Mesenchymal stem cell (in vitro differentiated cells and primary cell): ENCODE measurements around the gene KRI1. TPM values are rescaled to one million over a fixed set of nuclear protein-coding genes. Genes with fewer than 3 reads are reported as not detected.

Experiments used
- DNase-seq: peaks from one replicate; pipeline ENCODE4 v3.0.0-alpha.2; 2013
- H2AFZ ChIP-seq: one replicate; pipeline ENCODE4 v1.6.1; 2013; ENCODE audit warnings: low read depth, mild to moderate bottlenecking, control low read depth, inconsistent platforms, low read length, moderate library complexity
- H2AK5ac ChIP-seq: 2 replicates; pipeline ENCODE4 v1.6.1; 2013; ENCODE audit warnings: low read length, moderate library complexity, mild to moderate bottlenecking, inconsistent platforms; ENCODE audit not compliant: severe bottlenecking
- H2BK120ac ChIP-seq: one replicate; pipeline ENCODE4 v1.6.1; 2013; ENCODE audit warnings: low read depth, mild to moderate bottlenecking, inconsistent platforms, low read length, moderate library complexity
- H2BK12ac ChIP-seq, 2 experiments: one replicate each; pipeline ENCODE4 v1.6.1; 2013; ENCODE audit warnings: inconsistent platforms in 2 of 2, low read length in 2 of 2, mild to moderate bottlenecking in 2 of 2, moderate library complexity in 2 of 2, control low read depth in 1 of 2
- H2BK15ac ChIP-seq: one replicate; pipeline ENCODE4 v1.6.1; 2013; ENCODE audit warnings: mild to moderate bottlenecking, low read depth, inconsistent platforms; ENCODE audit not compliant: poor library complexity, severe bottlenecking
- H2BK5ac ChIP-seq: 2 replicates; pipeline ENCODE4 v1.6.1; 2013; ENCODE audit warnings: low read depth, mild to moderate bottlenecking, low read length, control low read depth, inconsistent platforms; ENCODE audit not compliant: poor library complexity, severe bottlenecking
- H3K14ac ChIP-seq, 2 experiments: one replicate each; pipeline ENCODE4 v1.6.1; 2013; ENCODE audit warnings: inconsistent platforms in 2 of 2, low read length in 2 of 2, control low read depth in 1 of 2, mild to moderate bottlenecking in 1 of 2, moderate library complexity in 1 of 2
- H3K18ac ChIP-seq, 2 experiments: one replicate each; pipeline ENCODE4 v1.6.1; 2013; ENCODE audit warnings: inconsistent platforms in 2 of 2, low read length in 2 of 2, control low read depth in 1 of 2, low read depth in 1 of 2, mild to moderate bottlenecking in 1 of 2
- H3K23ac ChIP-seq, 2 experiments: one replicate each; pipeline ENCODE4 v1.6.1; 2013; ENCODE audit warnings: inconsistent platforms in 2 of 2, low read length in 2 of 2, mild to moderate bottlenecking in 2 of 2, moderate library complexity in 2 of 2, control low read depth in 1 of 2
- H3K27ac ChIP-seq: 2 replicates; pipeline ENCODE4 v1.5.1; 2013; ENCODE audit warnings: mild to moderate bottlenecking, moderate library complexity, low read length, control low read depth, inconsistent platforms; ENCODE audit not compliant: poor library complexity, severe bottlenecking
- H3K27me3 ChIP-seq, 2 experiments: 2 replicates each; pipeline versions ENCODE4 v1.6.1 to v1.7.0; 2013; ENCODE audit warnings: low read length in 2 of 2, mild to moderate bottlenecking in 2 of 2, moderate library complexity in 2 of 2, control low read depth in 1 of 2, inconsistent platforms in 1 of 2; ENCODE audit not compliant: control insufficient read depth in 1 of 2, insufficient read depth in 1 of 2
- H3K36me3 ChIP-seq, 2 experiments: 2 replicates each; pipeline versions ENCODE4 v1.6.1 to v1.7.0; 2013; ENCODE audit warnings: low read length in 2 of 2, control low read depth in 1 of 2, inconsistent platforms in 1 of 2, low read depth in 1 of 2, mild to moderate bottlenecking in 1 of 2; ENCODE audit not compliant: insufficient read depth in 2 of 2, control insufficient read depth in 1 of 2
- H3K4ac ChIP-seq, 2 experiments: one replicate each; pipeline ENCODE4 v1.6.1; 2013; ENCODE audit warnings: inconsistent platforms in 2 of 2, low read length in 2 of 2, mild to moderate bottlenecking in 2 of 2, moderate library complexity in 2 of 2, control low read depth in 1 of 2, low read depth in 1 of 2
- H3K4me1 ChIP-seq: 2 replicates; pipeline ENCODE4 v1.6.1; 2013; ENCODE audit warnings: low read depth, low read length, control low read depth; ENCODE audit not compliant: control insufficient read depth, insufficient read depth
- H3K4me2 ChIP-seq: 2 replicates; pipeline ENCODE4 v1.6.1; 2013; ENCODE audit warnings: low read length, mild to moderate bottlenecking, inconsistent platforms; ENCODE audit not compliant: poor library complexity, severe bottlenecking
- H3K4me3 ChIP-seq, 2 experiments: 2 replicates each; pipeline versions ENCODE4 v1.5.1 to v1.7.0; 2013; ENCODE audit warnings: low read length in 2 of 2, mild to moderate bottlenecking in 2 of 2, control low read depth in 1 of 2, low read depth in 1 of 2; ENCODE audit not compliant: insufficient read depth in 1 of 2
- H3K79me1 ChIP-seq: replicated peaks from 2 replicates; pipeline ENCODE4 v1.6.1; 2013; ENCODE audit warnings: mild to moderate bottlenecking, control low read depth, low read length, inconsistent platforms; ENCODE audit not compliant: poor library complexity, severe bottlenecking
- H3K9ac ChIP-seq: 2 replicates; pipeline ENCODE4 v1.7.0; 2013; ENCODE audit warnings: mild to moderate bottlenecking, low read length, moderate library complexity
- H3K9me3 ChIP-seq: 2 replicates; pipeline ENCODE4 v1.7.0; 2013; ENCODE audit warnings: mild to moderate bottlenecking, low read length; ENCODE audit not compliant: control insufficient read depth
- H4K8ac ChIP-seq: one replicate; pipeline ENCODE4 v1.6.1; 2013; ENCODE audit warnings: inconsistent platforms, mild to moderate bottlenecking, low read length, moderate library complexity
- H4K91ac ChIP-seq: one replicate; pipeline ENCODE4 v1.6.1; 2013; ENCODE audit warnings: mild to moderate bottlenecking, low read length, inconsistent platforms
- WGBS: methylation state at CpG from one replicate; pipeline ENCODE4 v1.1.7; 2013; ENCODE audit warnings: mixed read lengths; 5-methylcytosine and 5-hydroxymethylcytosine counted together
- polyA plus RNA-seq, 2 experiments: library from polyadenylated mRNA; stranded (reverse); fragments of 200-250 nt; gene quantifications; one replicate each; pipeline ENCODE4 v1.2.3, GENCODE V29; 2013

The KRI1 gene
- polyA plus RNA-seq (2013, experiment 1 of 2): 12.8 TPM
- 12.4 TPM for polyA plus RNA-seq (2013, experiment 2 of 2)

- peak within 1 kb of the TSS; percentile 86 for H2BK15ac ChIP-seq
- peak within 1 kb of the TSS in 1 of 2 experiments; percentile 61 for H3K14ac ChIP-seq
- peak within 1 kb of the TSS; percentile 94 to 97 for H3K4me3 ChIP-seq
- H3K23ac ChIP-seq: peak within 1 kb of the TSS in 1 of 2 experiments; percentile 57
- peak within 1 kb of the TSS; percentile 83 to 89 for H3K4ac ChIP-seq
- peaks cover 14 to 15% of the 10 kb centered on the region in 2 experiments for H3K36me3 ChIP-seq
- under 1% methylated on average over 77 of the region's 94 CpGs for WGBS
- H2AFZ ChIP-seq: peak within 1 kb of the TSS; percentile 75
- H3K79me1 ChIP-seq: peaks cover 34% of the 10 kb centered on the region
- H4K91ac ChIP-seq: peak within 1 kb of the TSS; percentile 94
- peak within 1 kb of the TSS; percentile 94 for H3K9ac ChIP-seq
- peak within 1 kb of the TSS; percentile 45 for H2AK5ac ChIP-seq
- peak; percentile 97 for DNase-seq
- H2BK5ac ChIP-seq: peak within 1 kb of the TSS; percentile 46
- H3K4me1 ChIP-seq: peaks cover 23% of the 10 kb centered on the region
- peak within 1 kb of the TSS; percentile 94 for H3K18ac ChIP-seq
- H2BK12ac ChIP-seq: peak within 1 kb of the TSS; percentile 15 to 76
- H3K27ac ChIP-seq: peak within 1 kb of the TSS; percentile 25
- no peaks in the 10 kb centered on the region for H3K27me3 ChIP-seq
- H3K4me2 ChIP-seq: peak within 1 kb of the TSS; percentile 75
- peak within 1 kb of the TSS; percentile 82 for H2BK120ac ChIP-seq
- H3K9me3 ChIP-seq: no peaks in the 10 kb centered on the region
- H4K8ac ChIP-seq: peak within 1 kb of the TSS; percentile 98
These were observed at the start of gene KRI1 for GRCh38 chr19:10565567-10566407. Gene KRI1, minus strand, starts transcription at chr19:10566010. Its CDS starts 11 bp downstream, at chr19:10565999.

GRCh38 chr19:10612499-10613119, 46.8 kb upstream of the KRI1 start:
- Histone ChIP-seq H3K4me3 (no peak overlapping the region), H3K27me3 (no peaks in the 10 kb centered on the region), H4K91ac (no peak overlapping the region), H2BK5ac (no peak overlapping the region), H2BK120ac (no peak overlapping the region), H3K9me3 (no peaks in the 10 kb centered on the region), H3K23ac (no peak overlapping the region), H2BK15ac (no peak overlapping the region), H3K36me3 (peaks cover 0 to 8% of the 10 kb centered on the region in 2 experiments), H2AK5ac (no peak overlapping the region), H3K79me1 (peaks cover 20% of the 10 kb centered on the region), H3K4me1 (peaks cover 13% of the 10 kb centered on the region), H3K4ac (no peak overlapping the region), H2BK12ac (no peak overlapping the region), H3K14ac (no peak overlapping the region), H3K9ac (peak overlapping the region; percentile 22), H4K8ac (no peak overlapping the region), H3K27ac (no peak overlapping the region), H3K4me2 (no peak overlapping the region), H2AFZ (no peak overlapping the region), H3K18ac (no peak overlapping the region)
- no peak for DNase-seq
- WGBS: 95% methylated on average over 14 of the region's 15 CpGs

GRCh38 chr19:10611907-10612306, 46.1 kb upstream of the KRI1 start:
- Histone ChIP-seq H4K91ac (no peak overlapping the region), H3K4me1 (peaks cover 7% of the 10 kb centered on the region), H3K79me1 (peaks cover 22% of the 10 kb centered on the region), H3K4ac (no peak overlapping the region), H2AK5ac (no peak overlapping the region), H3K9ac (no peak overlapping the region), H3K14ac (no peak overlapping the region), H3K4me2 (no peak overlapping the region), H3K18ac (no peak overlapping the region), H3K27me3 (no peaks in the 10 kb centered on the region), H3K36me3 (peaks cover 0 to 8% of the 10 kb centered on the region in 2 experiments), H2BK120ac (no peak overlapping the region), H2AFZ (no peak overlapping the region), H2BK15ac (no peak overlapping the region), H3K9me3 (no peaks in the 10 kb centered on the region), H3K27ac (no peak overlapping the region), H2BK12ac (no peak overlapping the region), H2BK5ac (no peak overlapping the region), H3K23ac (no peak overlapping the region), H4K8ac (no peak overlapping the region), H3K4me3 (no peak overlapping the region)
- WGBS: 98% methylated on average over 5 of the region's 5 CpGs
- DNase-seq: no peak

- Histone ChIP-seq H3K36me3 (no peaks in the 10 kb centered on the region), H2BK12ac (no peak overlapping the region), H2AK5ac (no peak overlapping the region), H3K27ac (no peak overlapping the region), H3K18ac (no peak overlapping the region), H3K4me2 (no peak overlapping the region), H3K79me1 (peaks cover 26% of the 10 kb centered on the region), H2BK120ac (no peak overlapping the region), H3K23ac (no peak overlapping the region), H3K4ac (no peak overlapping the region), H4K91ac (no peak overlapping the region), H2BK15ac (no peak overlapping the region), H3K9me3 (no peaks in the 10 kb centered on the region), H3K9ac (no peak overlapping the region), H3K27me3 (peaks cover 3 to 7% of the 10 kb centered on the region in 2 experiments), H3K4me3 (no peak overlapping the region), H2AFZ (no peak overlapping the region), H2BK5ac (no peak overlapping the region), H3K14ac (no peak overlapping the region), H4K8ac (no peak overlapping the region), H3K4me1 (peaks cover 14% of the 10 kb centered on the region)
- 83% methylated on average over 8 of the region's 9 CpGs for WGBS
- no peak for DNase-seq
These were observed 38.7 kb upstream of the KRI1 start for GRCh38 chr19:10604460-10604980.
